Right lobe of liver (tissue), 6 donors: ENCODE results near the gene ATP8B3. TPM values are rescaled to one million over a fixed set of nuclear protein-coding genes. Genes with fewer than 3 reads are reported as not detected.

ENCODE experiments used
- ATAC-seq, 4 donors: fragments of 200-7000 bp; cut with Tn5 transposase; one replicate each; pipeline ENCODE4 v1.9.1; 2020; ENCODE audit warnings: mild to moderate bottlenecking in 4 of 4, moderate library complexity in 4 of 4
- DNase-seq, 3 donors: peaks; one replicate each; pipeline ENCODE4 v3.0.0-alpha.2; 2020
- H3K27ac ChIP-seq, 3 donors: fragments of 200-600 bp; one replicate each; pipeline ENCODE4 v1.8.0; 2022
- H3K27me3 ChIP-seq, 2 donors: fragments of 200-600 bp; one replicate each; pipeline ENCODE4 v1.8.0; 2022
- H3K36me3 ChIP-seq, 4 donors: fragments of 200-600 bp; sonication (generic) in 1 of 4; one replicate each; pipeline versions ENCODE4 v1.5.1 to v1.8.0; 2017 to 2022; ENCODE audit warnings: control low read depth in 1 of 4
- H3K4me1 ChIP-seq, 4 donors: fragments of 200-600 bp; sonication (generic) in 1 of 4; one replicate each; pipeline versions ENCODE4 v1.5.1 to v1.8.0; 2017 to 2022; ENCODE audit warnings: control low read depth in 1 of 4
- H3K4me3 ChIP-seq, 3 donors: fragments of 200-600 bp; one replicate each; pipeline ENCODE4 v1.8.0; 2022
- H3K9me3 ChIP-seq, 4 donors: fragments of 200-600 bp; sonication (generic) in 1 of 4; one replicate each; pipeline versions ENCODE4 v1.5.1 to v1.8.0; 2017 to 2022; ENCODE audit warnings: control low read depth in 1 of 4
- POLR2A ChIP-seq: fragments of 450-650 bp; IDR thresholded peaks from one replicate; pipeline ENCODE4 v1.6.1; 2017; ENCODE audit warnings: antibody characterized with exemption, mild to moderate bottlenecking
- WGBS: methylation state at CpG from one replicate; pipeline ENCODE4 v1.1.6; 2018; ENCODE audit warnings: low coverage, low lambda C conversion rate; ENCODE audit not compliant: insufficient coverage; ENCODE audit errors: missing lambda C conversion rate; 5-methylcytosine and 5-hydroxymethylcytosine counted together
- intact Hi-C, 2 donors: fragments of 100-400 bp; cut with DNase I; formaldehyde crosslinking; loops; one replicate each; pipeline versions ENCODE4 v1.11.2 to v1.14.1; 2022
- total RNA-seq, 6 experiments: library from RNA; depleted of rRNA in 2 of 6; stranded (reverse); fragments of >200 nt in 2 of 6; fragmentation: NEBNext Ultra II Directional in 3 of 6; extraction: Animal tissue kit (Norgen Biotek cat#: 25700) in 3 of 6; gene quantifications; one replicate each; pipeline versions ENCODE4 v1.1.0 to v1.2.4, GENCODE V29; 2016 to 2023
- TF ChIP-seq, protein P1 (sequence below), 4 donors: fragments of 200-600 bp in 3 of 4; fragments of 450-650 bp in 1 of 4; IDR thresholded peaks; one replicate each; pipeline versions ENCODE4 v1.5.1 to v1.8.0; 2016 to 2022; ENCODE audit warnings: antibody characterized with exemption in 4 of 4, mild to moderate bottlenecking in 2 of 4
- donor health status: DM: no; HTN: yes; CAD: no.
- donor health status: DM: no; HTN: no; CAD: no.
- donor health status: DM: no; HTN: no; CAD: no.
- donor health status: DM: no; HTN: yes; CAD: no.
- donor health status: DM: no; HTN: yes; CAD: no.

The ATP8B3 gene
- total RNA-seq, 6 experiments from 2014 or later: 0.86 to 5.7 (median 3.1) TPM

DNA sequence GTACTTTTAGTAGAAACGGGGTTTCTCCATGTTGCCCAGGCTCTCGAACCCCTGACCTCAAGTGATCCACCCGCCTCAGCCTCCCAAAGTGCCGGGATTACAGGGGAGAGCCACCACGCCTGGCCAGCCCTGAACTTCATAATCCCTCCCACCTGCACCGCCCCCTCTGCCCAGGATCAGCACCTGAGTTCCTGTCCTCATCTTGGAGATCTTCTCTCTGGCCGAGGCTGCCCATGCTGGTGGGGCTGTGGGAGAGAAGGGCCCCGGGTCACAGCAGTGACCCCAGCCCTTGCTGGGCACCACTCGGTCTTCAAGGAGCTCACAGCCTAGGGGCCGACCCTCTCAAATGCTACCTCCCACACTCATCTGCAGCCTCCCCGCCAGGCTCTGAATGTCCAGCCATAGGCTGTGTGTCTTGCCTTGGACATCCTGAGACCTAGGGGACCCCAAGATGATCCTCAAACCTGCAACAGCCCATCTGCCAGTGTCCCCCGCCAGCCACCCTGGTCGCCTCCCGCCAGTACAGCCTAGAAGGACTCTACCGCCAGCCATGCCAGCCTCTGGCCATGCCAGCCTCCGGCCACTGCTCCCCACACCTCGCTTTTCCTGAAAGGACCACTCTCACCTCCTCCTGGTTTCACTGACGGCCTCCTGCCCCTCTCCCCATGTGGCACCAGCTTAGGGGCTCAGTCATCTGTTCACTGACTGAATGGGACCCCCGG, 1.5 kb downstream of the ATP8B3 start:
- TF ChIP-seq, protein P1, sequence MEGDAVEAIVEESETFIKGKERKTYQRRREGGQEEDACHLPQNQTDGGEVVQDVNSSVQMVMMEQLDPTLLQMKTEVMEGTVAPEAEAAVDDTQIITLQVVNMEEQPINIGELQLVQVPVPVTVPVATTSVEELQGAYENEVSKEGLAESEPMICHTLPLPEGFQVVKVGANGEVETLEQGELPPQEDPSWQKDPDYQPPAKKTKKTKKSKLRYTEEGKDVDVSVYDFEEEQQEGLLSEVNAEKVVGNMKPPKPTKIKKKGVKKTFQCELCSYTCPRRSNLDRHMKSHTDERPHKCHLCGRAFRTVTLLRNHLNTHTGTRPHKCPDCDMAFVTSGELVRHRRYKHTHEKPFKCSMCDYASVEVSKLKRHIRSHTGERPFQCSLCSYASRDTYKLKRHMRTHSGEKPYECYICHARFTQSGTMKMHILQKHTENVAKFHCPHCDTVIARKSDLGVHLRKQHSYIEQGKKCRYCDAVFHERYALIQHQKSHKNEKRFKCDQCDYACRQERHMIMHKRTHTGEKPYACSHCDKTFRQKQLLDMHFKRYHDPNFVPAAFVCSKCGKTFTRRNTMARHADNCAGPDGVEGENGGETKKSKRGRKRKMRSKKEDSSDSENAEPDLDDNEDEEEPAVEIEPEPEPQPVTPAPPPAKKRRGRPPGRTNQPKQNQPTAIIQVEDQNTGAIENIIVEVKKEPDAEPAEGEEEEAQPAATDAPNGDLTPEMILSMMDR (IDR thresholded peaks at IDR 0.05): no peak
- TF ChIP-seq POLR2A: no peak
- H3K27ac ChIP-seq: no peak overlapping the region
- no peak for ATAC-seq

DNA sequence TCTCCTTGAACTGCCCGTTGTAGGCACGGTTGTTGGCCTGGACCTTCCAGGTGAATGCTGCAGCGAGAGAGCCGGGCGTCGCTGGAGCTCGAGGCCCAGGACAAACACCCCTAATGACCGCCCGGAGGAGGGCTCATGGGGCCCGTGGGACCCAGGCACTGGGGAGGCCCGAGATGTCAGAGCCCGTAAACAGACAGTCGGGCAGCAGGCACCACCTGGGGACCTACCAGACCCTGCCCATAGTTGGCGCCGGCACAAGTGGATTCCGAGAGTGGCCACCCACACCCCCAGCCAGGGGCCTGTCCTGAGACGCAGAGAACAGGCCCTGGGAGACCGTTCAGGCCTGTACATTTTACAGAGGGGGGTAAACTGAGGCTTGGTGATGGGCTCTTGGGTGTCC, 2.4 kb downstream of the ATP8B3 start:
- no peaks in the 10 kb centered on the region for H3K36me3 ChIP-seq
- DNase-seq (peak in 1 of 3 donors; percentile 49), ATAC-seq (no peak)
- H3K9me3 ChIP-seq: no peaks in the 10 kb centered on the region
- WGBS: no CpG with 5 or more reads among the region's 18 CpGs
- H3K4me3 ChIP-seq: no peak overlapping the region
- H3K4me1 ChIP-seq: peaks cover 0 to 6% (median 0%) of the 10 kb centered on the region in 4 donors
- no peaks in the 10 kb centered on the region for H3K27me3 ChIP-seq
- TF ChIP-seq POLR2A: no peak
- TF ChIP-seq, protein P1 (IDR thresholded peaks at IDR 0.05): no peak
- intact Hi-C loops: no loop called here
- no peak overlapping the region for H3K27ac ChIP-seq

More for the DNA sequence above, 1.5 kb downstream of the ATP8B3 start:
- Histone ChIP-seq H3K27me3 (no peaks in the 10 kb centered on the region), H3K4me1 (peaks cover 0 to 6% (median 0%) of the 10 kb centered on the region in 4 donors), H3K36me3 (peaks cover 0 to 8% (median 5%) of the 10 kb centered on the region in 4 donors), H3K4me3 (no peak overlapping the region), H3K9me3 (no peaks in the 10 kb centered on the region)
- intact Hi-C loops: no loop called here
- WGBS: 97% methylated on average over 5 of the region's 19 CpGs
- peak; percentile 25 to 51 (median 49) for DNase-seq

DNA sequence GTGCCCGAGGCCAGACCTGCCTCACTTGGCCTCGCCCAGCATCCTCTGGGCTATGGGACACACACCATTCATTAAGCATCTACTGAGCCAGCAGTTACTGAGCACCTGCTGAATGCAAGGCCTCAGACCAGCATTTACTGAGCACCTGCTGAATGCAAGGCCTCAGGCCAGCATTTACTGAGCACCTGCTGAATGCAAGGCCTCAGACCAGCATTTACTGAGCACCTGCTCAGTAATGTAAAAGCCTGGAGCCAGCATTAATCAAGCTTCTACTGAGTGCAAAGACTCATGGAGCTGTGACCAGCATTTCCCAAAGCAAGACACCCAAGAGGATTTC, 3.7 kb downstream of the ATP8B3 start:
- no CpG with 5 or more reads among the region's 2 CpGs for WGBS
- TF ChIP-seq, protein P1 (IDR thresholded peaks at IDR 0.05): no peak
- no peak for TF ChIP-seq POLR2A
- H3K27ac ChIP-seq: no peak overlapping the region

DNA sequence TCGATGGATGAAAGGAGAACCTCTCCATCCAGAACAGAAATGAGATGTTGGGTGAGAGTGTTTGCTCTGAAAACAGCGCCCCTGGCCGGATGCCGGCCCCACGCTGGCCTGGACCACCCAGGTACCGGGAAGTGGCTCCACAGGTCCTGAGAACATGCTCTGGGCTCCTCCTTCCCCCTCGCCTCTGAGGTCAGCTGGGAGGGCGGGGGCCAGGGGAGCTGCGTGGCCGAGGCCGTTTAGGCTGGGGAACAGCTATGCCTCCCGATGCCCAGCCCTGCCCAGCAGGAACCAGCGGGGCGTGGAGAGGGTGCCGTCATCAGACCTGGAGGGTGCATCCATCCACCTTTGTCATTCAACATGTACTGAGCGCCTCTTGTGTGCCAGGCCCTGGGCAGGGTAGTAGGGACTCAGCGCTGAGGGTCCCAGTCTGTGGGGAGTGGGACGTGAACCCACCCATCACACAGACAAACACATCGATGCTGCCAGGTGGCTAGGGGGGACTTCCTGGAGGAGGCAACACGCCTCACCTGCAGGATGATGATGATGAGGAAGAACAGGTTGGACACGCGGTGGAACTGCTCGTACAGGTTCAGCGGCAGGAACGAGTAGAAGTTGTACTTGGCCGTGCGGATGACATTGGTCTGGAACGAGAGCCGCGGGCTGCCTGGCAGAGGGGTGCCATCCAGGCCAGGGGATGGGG, 4.2 kb downstream of the ATP8B3 start:
- Histone ChIP-seq H3K27me3 (no peaks in the 10 kb centered on the region), H3K4me3 (no peak overlapping the region), H3K9me3 (no peaks in the 10 kb centered on the region), H3K27ac (no peak overlapping the region), H3K36me3 (no peaks in the 10 kb centered on the region), H3K4me1 (peaks cover 0 to under 1% (median 0%) of the 10 kb centered on the region in 4 donors)
- ATAC-seq (no peak), DNase-seq (no peak)
- WGBS: 83% methylated on average over 6 of the region's 30 CpGs
- intact Hi-C loops: no loop called here
- no peak for TF ChIP-seq POLR2A
- TF ChIP-seq, protein P1 (IDR thresholded peaks at IDR 0.05): no peak

More for the DNA sequence above, 3.7 kb downstream of the ATP8B3 start:
- Histone ChIP-seq H3K9me3 (no peaks in the 10 kb centered on the region), H3K4me1 (peaks cover 0 to 6% (median 0%) of the 10 kb centered on the region in 4 donors), H3K36me3 (no peaks in the 10 kb centered on the region), H3K4me3 (no peak overlapping the region), H3K27me3 (no peaks in the 10 kb centered on the region)
- ATAC-seq (no peak), DNase-seq (no peak)
- intact Hi-C loops: no loop called here
